Measurements from ENCODE around the gene MYO5B. TPM values are rescaled to one million over a fixed set of nuclear protein-coding genes. Genes with fewer than 3 reads are reported as not detected.

The MYO5B gene
- total RNA-seq, 1 donor from 2014 or later: 22.6 TPM

DNA sequence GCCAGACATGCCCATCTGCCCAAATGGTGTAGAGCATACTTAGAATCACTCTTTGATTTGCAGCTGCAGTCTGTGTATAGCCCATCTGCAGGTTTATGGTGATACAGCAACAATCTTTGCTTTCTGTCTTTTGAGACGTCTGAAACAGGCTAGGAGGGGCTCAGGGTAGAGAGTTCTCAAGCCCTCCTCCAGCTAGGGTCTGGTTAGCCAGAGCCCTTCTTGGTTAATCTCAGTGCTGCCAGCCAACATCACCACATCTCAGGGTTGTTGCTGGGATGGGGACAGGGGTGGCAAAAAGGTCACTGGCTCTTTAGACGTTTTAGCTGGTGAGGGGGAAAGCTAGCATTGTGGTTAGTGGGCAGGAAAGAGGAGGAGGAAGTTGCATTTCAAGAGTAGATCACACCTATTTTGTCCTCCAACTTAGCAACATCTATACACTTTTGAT, 245.0 kb downstream of the MYO5B start:
- H3K9me3 ChIP-seq: no peaks in the 10 kb centered on the region
- intact Hi-C loops (cut with DNase I): no loop called here
- no peak overlapping the region for H3K4me3 ChIP-seq
- no peak for DNase-seq (ENCODE audit: extremely low spot score in 2 of 2)
- no peak overlapping the region for H3K27ac ChIP-seq
- no peaks in the 10 kb centered on the region for H3K36me3 ChIP-seq
- TF ChIP-seq POLR2A (IDR thresholded peaks at IDR 0.05) (no peak), POLR2AphosphoS5 (IDR thresholded peaks at IDR 0.05; ENCODE audit: insufficient read depth in 1 of 2, low read depth in 1 of 2) (no peak)
- TF ChIP-seq, protein P1, sequence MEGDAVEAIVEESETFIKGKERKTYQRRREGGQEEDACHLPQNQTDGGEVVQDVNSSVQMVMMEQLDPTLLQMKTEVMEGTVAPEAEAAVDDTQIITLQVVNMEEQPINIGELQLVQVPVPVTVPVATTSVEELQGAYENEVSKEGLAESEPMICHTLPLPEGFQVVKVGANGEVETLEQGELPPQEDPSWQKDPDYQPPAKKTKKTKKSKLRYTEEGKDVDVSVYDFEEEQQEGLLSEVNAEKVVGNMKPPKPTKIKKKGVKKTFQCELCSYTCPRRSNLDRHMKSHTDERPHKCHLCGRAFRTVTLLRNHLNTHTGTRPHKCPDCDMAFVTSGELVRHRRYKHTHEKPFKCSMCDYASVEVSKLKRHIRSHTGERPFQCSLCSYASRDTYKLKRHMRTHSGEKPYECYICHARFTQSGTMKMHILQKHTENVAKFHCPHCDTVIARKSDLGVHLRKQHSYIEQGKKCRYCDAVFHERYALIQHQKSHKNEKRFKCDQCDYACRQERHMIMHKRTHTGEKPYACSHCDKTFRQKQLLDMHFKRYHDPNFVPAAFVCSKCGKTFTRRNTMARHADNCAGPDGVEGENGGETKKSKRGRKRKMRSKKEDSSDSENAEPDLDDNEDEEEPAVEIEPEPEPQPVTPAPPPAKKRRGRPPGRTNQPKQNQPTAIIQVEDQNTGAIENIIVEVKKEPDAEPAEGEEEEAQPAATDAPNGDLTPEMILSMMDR (IDR thresholded peaks at IDR 0.05): no peak
- H3K4me1 ChIP-seq: no peaks in the 10 kb centered on the region
- H3K27me3 ChIP-seq: no peaks in the 10 kb centered on the region

- no peak for DNase-seq (ENCODE audit: extremely low spot score in 2 of 2)
- H3K4me3 ChIP-seq: no peak overlapping the region
- intact Hi-C loops (cut with DNase I): no loop called here
- H3K9me3 ChIP-seq: no peaks in the 10 kb centered on the region
- no peaks in the 10 kb centered on the region for H3K36me3 ChIP-seq
- H3K4me1 ChIP-seq: no peaks in the 10 kb centered on the region
- no peaks in the 10 kb centered on the region for H3K27me3 ChIP-seq
- H3K27ac ChIP-seq: no peak overlapping the region
- TF ChIP-seq, protein P1 (IDR thresholded peaks at IDR 0.05): no peak
- TF ChIP-seq POLR2AphosphoS5 (IDR thresholded peaks at IDR 0.05; ENCODE audit: insufficient read depth in 1 of 2, low read depth in 1 of 2) (no peak), POLR2A (IDR thresholded peaks at IDR 0.05) (no peak)
These were observed 246.0 kb downstream of the MYO5B start for GRCh38 chr18:49948975-49949374.

- Histone ChIP-seq H3K4me3 (no peak overlapping the region), H3K36me3 (no peaks in the 10 kb centered on the region), H3K27ac (no peak overlapping the region), H3K27me3 (no peaks in the 10 kb centered on the region), H3K4me1 (no peaks in the 10 kb centered on the region), H3K9me3 (no peaks in the 10 kb centered on the region)
- intact Hi-C loops (cut with DNase I): loop anchor here (2.0 kb wide), 1 partner anchor 250 kb away; the partner anchor contains the start of gene MYO5B
- TF ChIP-seq POLR2AphosphoS5 (IDR thresholded peaks at IDR 0.05; ENCODE audit: insufficient read depth in 1 of 2, low read depth in 1 of 2) (no peak), POLR2A (IDR thresholded peaks at IDR 0.05) (no peak)
- TF ChIP-seq, protein P1 (IDR thresholded peaks at IDR 0.05): peak in 1 of 3 experiments; percentile 45
- no peak for DNase-seq (ENCODE audit: extremely low spot score in 2 of 2)
These were observed 250.3 kb downstream of the MYO5B start for GRCh38 chr18:49944663-49945062.

- Histone ChIP-seq H3K9me3 (no peaks in the 10 kb centered on the region), H3K27me3 (no peaks in the 10 kb centered on the region), H3K36me3 (no peaks in the 10 kb centered on the region), H3K4me1 (no peaks in the 10 kb centered on the region), H3K4me3 (no peak overlapping the region), H3K27ac (no peak overlapping the region)
- DNase-seq (ENCODE audit: extremely low spot score in 2 of 2): no peak
- intact Hi-C loops (cut with DNase I): no loop called here
- TF ChIP-seq, protein P1 (IDR thresholded peaks at IDR 0.05): no peak
- no peak for TF ChIP-seq POLR2AphosphoS5 (IDR thresholded peaks at IDR 0.05; ENCODE audit: insufficient read depth in 1 of 2, low read depth in 1 of 2)
- TF ChIP-seq POLR2A (IDR thresholded peaks at IDR 0.05): no peak
These were observed 258.1 kb downstream of the MYO5B start for GRCh38 chr18:49936821-49937220.

DNA sequence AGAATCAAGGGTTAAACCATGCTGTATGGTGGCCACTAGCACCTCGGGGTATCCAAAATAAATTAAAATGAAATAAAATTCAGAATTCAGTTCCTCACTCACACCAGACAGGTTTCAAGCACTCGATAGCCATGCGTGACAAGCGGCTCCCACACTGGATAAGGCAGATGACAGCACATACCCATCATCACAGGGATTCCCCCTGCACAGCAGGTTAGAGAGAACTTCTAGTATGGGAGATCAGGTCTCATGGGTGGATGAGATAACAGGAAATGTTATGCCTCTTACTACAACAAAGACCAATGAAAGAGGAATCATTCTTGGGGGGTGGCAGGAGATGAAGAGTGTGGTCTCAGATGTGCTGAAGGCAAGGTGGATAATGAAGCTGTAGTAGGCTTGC, 259.7 kb downstream of the MYO5B start:
- DNase-seq (ENCODE audit: extremely low spot score in 2 of 2): no peak
- Histone ChIP-seq H3K4me3 (no peak overlapping the region), H3K27me3 (no peaks in the 10 kb centered on the region), H3K36me3 (no peaks in the 10 kb centered on the region), H3K4me1 (no peaks in the 10 kb centered on the region), H3K9me3 (no peaks in the 10 kb centered on the region), H3K27ac (no peak overlapping the region)
- intact Hi-C loops (cut with DNase I): no loop called here
- TF ChIP-seq, protein P1 (IDR thresholded peaks at IDR 0.05): no peak
- no peak for TF ChIP-seq POLR2AphosphoS5 (IDR thresholded peaks at IDR 0.05; ENCODE audit: insufficient read depth in 1 of 2, low read depth in 1 of 2)
- TF ChIP-seq POLR2A (IDR thresholded peaks at IDR 0.05): no peak
